NCI-H2171 treated with DMSO at 0.1 percent for 48 hours (cell line): ENCODE data around the gene SNW1.
A peak's percentile ranks its signal among the peaks of the same experiment; 100 is the strongest.
"Not testable (repeated sequence)": the region's sequence is repeated elsewhere in the genome, so short reads cannot be mapped to it uniquely, and the experiment has no call there.

ENCODE experiments used
- DNase-seq: peaks from one replicate; lab custom pipeline; 2025; lab: John Stamatoyannopoulos, UW

Gene SNW1

DNA sequence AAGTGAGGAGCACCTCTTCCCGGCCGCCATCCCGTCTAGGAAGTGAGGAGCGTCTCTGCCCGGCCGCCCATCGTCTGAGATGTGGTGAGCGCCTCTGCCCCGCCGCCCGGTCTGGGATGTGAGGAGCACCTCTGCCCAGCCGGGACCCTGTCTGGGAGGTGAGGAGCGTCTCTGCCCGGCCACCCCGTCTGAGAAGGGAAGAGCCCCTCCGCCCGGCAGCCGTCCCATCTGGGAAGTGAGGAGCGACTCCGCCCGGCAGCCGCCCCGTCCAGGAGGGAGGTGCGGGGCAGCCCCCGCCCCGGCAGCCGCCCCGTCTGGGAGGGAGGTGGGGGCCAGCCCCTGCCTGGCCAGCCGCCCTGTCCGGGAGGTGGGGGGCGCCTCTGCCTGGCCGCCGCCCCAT, 13.5 kb downstream of the SNW1 start:
- not testable (repeated sequence) for DNase-seq

- no peak for DNase-seq
These were observed 14.8 kb downstream of the SNW1 start for GRCh38 chr14:77746064-77746702.

DNA sequence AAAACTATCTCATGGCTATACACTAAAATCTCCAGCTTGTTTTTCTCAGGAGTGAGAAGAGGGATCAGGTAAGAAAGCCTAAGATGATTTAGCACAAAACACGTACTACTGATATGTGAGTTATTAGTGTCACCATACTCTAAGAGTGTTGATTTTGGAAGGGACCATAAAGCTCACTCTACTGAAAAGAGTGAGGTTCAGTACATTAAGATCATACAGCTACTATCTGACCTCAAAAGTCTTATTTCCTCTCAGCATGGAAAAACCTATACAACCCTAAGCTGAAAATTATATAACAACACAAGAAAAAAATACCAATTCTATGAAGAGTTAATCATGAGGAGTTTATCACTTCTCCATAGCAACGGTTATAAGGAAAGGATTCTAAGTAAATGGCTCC, 19.5 kb downstream of the SNW1 start:
- no peak for DNase-seq

DNA sequence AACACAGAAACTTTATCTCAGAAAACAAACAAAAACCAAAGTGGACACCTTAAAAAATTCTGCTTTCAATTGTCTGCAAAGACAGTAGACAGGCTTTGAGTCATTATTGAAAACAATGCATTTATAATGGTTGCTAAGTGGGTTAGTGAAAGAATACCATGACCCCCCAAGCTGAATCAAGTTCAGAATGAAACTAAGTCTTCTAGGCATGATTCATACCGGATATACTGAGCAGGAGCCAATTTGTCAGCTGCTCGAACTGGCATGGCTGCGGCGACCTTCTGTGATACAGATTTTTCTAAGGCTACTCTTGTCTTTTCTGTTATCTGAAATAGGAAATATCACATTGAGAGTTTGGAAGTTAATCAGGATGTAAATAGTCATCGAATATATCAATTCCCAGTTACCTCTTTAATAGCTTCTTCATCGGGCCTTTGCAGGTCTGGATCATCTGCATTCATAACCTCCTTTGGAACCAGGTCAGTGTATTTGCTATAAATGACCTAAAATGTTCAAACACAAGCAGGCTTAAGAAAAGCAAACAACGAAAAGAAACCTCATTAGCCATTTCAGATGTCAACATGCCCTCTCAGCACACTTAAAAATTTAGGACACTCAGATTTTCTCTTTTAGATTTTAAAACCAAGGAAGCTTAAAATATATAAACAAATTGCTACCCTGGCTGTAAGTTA, 22.3 kb downstream of the SNW1 start:
- no peak for DNase-seq

GRCh38 chr14:77730976-77731497, 29.9 kb downstream of the SNW1 start:
- no peak for DNase-seq

- no peak for DNase-seq
These were observed 38.7 kb downstream of the SNW1 start for GRCh38 chr14:77722301-77722700.

- no peak for DNase-seq
These were observed 39.5 kb downstream of the SNW1 start for GRCh38 chr14:77721437-77721836.

DNA sequence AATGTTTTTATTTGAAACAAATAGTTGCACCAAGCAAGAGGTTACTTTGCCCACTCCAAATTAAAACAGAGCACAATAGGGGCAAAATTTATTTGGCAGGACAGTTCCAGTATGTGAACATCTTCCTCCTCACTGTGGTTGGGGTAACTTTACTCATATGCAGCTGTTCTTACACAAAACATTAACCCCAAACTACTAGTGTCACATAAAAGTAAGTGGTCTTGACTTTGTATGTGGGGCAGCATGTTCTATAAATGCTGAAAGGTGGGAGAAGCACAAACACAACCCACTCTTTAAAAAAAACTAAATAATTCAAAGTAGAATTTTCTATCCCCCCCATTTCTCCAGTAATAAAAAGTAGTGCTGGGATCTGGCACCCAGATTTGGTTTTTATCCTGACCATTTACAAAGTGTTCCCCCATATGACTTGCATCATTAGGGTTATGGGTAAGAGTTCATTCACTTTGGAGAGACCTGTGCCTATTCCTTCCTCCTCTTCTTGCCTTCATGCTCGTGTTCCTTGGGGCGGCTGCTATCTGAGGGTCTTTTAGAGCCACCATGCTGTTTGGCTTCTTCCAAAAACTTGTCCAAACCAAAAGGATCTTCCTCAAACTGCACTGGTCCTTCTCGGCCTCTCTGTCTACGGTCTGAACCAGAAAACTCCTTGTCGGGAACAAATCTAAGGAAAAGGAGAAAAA, 43.2 kb downstream of the SNW1 start:
- no peak for DNase-seq

- DNase-seq: no peak
These were observed 46.0 kb downstream of the SNW1 start for GRCh38 chr14:77714926-77715325.

GRCh38 chr14:77710364-77710763, 50.6 kb downstream of the SNW1 start:
- no peak for DNase-seq

DNA sequence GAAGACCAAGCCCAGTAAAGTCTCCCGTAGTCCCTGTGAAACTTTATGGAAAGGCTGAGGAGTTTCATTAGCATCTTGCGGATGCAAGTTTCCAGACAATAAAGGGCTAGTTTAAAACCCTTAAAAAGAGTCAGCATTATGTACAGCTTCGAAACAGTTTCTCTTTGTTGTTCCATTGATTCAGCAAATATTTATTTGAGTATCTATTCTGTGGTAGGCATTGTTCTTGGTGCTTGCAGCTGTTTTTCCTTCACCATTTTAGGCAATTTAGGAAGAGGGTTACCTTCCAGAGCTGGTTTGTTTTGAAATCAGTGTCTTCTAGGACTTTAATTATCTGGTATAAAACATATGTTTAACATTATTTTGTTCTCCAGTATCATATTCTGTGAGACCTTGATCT, 51.5 kb downstream of the SNW1 start:
- DNase-seq: no peak

GRCh38 chr14:77708749-77709148, 52.2 kb downstream of the SNW1 start:
- DNase-seq: no peak

DNA sequence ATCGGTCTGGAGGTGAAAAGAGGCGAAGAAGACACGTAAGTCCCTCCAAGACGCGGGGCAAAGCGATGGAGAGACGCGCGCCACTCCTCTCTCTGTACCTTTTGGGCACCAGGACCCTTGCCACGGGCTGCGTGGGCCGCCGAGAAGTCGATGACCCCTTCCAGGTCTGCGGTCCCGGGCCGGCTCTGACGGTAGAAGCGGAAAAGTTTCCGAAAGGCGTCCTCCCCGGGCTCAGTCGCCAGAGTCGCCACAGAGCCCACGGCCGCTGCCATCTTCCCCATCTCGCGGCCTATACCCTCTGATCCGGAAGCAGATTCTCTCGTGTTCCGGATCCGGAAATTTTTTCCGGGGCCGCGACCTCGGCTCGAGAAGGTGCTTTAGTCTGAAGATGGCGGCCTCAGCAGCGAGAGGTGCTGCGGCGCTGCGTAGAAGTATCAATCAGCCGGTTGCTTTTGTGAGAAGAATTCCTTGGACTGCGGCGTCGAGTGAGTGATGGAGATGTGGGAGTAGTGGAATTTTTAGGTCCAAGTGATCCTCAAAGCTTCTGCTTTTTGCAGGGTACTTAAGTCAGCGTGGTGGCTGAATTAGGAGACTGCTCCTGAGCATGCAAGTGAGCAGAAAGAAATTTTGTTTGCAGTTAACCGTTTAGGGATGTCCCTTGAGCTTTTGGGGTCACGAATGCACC, 53.1 kb downstream of the SNW1 start, which contains the start of the genes ALKBH1 and SLIRP:
Gene ALKBH1 (minus strand): TSS at position 300 of the 685 bp plus-strand sequence. CDS start 19 bp downstream, at position 281.
Gene SLIRP (plus strand): TSS at position 380 of the 685 bp plus-strand sequence. CDS start 9 bp downstream, at position 389.
- DNase-seq: peak; percentile 93

DNA sequence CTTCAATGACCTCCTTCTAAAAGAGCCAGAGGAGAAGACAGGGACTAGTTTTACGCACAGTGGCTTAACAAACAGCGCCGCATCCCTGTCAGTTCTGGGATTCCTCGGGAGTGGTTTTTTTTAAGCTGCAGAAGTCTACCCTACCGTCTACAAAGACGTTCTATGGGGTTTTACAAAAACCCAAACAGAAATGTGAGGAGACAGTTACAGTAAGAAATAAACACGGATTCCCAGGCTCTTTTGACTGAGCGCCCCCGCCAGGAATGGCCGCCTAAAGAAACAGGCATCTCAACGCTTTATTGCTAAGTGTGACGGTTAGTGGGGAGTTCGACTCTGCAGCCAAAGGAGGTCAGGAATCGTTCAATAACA, 53.6 kb downstream of the SNW1 start:
- DNase-seq: peak; percentile 49

DNA sequence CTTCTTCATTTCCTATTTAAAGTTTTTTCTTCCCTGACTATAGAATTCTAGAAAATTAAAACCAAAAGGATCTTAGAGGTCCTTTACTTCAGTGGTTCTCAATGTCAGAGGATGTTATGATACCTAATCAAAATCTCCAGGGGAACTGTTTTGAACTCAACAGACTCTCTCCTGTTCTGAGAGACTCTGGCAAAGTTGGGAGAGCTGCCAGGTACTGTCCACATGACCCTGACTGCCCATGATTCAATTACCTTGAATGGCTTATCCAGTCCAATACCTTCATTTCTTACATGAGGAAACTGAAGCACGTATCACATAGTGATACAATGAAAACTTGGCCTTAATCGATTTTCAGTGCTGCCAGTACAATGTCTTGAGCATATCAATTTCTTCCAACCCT, 69.7 kb downstream of the SNW1 start:
- DNase-seq: peak; percentile 45

- DNase-seq: no peak
These were observed 78.8 kb downstream of the SNW1 start for GRCh38 chr14:77682158-77682553.

GRCh38 chr14:77681196-77682157, 79.5 kb downstream of the SNW1 start:
- peak; percentile 77 for DNase-seq

DNA sequence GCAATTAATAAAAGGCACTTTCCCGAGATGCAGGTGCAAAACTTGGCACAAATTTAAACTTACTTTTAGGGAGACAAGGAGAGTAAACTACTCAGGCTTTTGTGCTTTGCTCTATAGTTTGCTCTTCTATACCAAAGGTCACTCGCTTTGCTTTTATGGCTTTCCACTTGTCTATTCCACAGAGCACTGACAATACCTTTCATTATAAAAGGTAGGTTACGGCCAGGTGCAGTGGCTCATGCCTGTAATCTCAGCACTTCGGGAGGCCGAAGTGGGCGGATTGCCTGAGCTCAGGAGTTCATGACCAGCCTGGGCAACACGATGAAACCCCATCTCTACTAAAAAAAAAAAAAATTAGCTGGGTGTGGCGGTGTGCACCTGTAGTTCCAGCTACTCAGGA, 86.0 kb downstream of the SNW1 start:
- no peak for DNase-seq

DNA sequence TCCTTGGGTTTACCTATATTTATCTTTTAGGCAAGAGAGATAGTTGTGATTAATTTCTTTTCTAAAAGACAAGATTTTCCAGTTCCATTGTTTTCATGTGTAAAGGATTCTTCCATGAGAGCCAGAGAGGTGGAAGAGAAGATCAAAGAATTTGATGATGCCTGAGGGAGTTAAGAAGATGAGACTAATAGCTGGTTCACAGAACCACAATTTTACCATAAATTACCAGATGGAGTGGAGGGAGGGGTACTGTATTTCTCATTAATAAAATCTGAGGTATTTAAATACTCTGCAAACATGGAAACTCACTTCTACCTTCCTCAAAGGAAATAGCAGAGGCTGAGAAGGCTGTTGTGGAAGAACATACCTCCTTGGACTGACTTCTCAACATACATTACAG, 87.8 kb downstream of the SNW1 start:
- no peak for DNase-seq
